Measurements from ENCODE around the gene PGR.

PGR gene

DNA sequence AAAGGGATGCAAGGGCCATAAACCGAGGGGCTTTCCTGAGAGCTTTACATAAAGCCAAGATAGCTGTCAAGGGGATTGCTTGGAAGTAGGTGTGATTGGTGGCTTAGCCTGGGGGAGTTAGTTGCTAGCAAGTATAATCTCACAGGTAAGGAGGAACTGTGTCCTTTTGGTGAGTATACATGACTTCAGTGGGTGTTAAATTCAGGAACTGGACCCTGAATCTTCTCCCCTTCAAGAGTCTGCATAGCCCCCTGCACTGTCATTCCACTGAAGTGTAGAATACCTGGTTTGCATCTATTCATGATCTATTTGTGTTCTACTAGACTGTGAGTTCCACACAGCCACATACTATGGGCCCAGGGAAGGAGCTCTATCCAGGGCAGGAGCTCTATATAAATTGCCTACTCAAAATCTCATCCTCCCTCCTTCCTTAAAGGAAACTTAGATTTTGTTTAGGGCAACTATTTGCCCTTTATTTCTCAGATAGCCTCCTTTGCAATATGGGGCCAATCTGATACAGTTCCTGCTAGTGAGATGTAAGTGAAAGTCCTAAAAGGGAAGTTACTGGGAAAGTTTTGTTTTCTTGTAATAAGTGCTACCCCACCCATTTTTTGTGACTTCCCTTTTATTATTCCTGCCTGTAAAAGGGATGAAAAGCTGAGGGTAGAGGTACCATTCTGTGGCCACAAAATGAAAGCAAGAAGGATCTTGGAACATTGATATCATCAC, 120.5 kb downstream of the PGR start:
- no peak for DNase-seq

DNA sequence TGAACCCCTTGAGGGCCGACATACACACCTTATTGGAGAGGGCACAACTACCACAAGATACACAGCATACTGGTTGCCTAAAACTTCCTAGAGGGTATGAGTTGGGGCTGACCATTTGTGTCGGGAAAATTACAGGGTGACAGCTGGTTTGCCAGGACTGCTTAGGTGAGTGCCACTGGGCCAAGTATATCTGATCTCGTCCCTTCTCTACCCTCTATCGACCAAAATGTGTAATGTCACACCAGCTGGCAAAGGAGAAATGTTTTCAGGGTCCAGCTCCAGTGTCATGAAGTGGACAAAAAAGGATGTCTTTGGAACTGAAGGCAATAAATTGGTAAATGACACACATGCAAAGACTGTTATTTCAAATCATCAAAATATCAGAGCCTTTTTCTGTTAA, 126.1 kb downstream of the PGR start:
- no peak for DNase-seq

DNA sequence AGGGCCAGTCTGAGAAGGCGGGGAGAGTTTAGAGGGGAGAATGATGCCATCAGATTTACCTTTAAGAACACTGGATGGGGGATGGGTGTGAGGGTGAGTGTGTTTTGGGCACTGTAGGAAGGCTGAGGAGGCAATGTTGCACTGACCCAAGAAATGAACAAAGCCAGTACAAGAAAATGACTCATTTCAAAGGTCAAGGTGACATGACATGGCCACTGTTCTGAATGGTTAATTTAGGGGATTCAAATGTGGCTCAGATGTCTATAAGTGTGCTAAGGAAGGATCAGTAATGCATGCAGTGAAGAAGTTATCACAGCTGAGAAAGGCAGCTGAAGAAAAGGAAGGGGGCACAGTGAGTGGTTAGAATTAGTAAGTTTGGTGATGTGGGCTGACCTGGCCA, 129.9 kb downstream of the PGR start:
- no peak for DNase-seq

DNA sequence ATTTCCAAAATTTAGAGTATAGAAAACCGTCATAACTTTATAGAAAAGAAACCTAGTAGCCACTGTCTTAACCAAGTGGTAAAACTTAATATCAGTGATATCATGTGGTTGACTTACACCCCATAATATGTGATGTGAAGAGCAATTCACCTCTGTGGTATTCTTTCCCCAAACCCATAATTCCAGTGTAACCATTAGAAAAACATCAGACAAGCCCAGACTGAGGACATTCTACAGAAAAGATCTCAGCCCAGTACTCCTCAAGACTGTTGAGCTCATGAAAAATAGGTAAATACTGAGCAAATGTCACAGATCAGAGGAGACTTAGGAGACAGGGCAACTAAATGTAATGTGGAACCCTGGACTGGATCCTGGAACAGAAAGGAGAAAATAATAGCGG, 134.6 kb downstream of the PGR start:
- no peak for DNase-seq

DNA sequence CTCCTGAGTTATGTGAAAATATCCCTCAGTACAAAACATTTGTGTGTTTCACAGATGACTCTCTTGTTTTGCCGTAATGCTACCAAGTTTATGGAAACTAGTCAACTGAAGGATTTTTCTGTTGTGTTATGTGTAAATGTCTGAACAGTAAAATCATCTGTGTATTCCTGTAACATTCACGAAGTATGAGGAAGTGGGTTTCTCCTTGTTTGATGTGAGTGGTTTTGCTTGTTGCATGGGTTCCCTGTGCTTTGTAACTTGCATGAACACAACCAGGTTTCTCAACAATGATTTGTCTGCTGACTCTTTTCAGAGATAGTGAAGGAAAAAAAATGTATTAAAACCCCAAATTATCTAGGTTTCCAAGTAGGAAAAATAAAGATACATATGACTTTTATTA, 138.1 kb downstream of the PGR start:
- DNase-seq: no peak

DNA sequence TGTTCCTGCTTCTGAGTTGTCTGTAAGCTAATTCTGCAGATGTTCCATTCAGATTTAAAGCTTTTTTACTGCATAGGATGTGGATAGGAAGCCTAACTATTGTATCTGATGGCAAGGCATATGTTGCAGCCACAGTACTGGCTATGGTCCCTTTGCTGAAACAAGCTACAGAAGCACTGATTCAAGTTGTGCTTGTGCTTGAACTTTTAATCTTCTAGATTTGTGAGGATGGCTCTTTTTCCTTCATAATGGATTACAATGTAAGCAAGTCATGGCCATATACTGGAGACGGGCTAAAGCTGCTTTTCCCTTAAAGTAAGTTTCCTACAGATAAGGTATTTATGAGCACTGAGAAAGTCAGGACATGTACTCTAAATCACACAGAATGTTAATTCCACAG, 138.7 kb downstream of the PGR start:
- DNase-seq: no peak

DNA sequence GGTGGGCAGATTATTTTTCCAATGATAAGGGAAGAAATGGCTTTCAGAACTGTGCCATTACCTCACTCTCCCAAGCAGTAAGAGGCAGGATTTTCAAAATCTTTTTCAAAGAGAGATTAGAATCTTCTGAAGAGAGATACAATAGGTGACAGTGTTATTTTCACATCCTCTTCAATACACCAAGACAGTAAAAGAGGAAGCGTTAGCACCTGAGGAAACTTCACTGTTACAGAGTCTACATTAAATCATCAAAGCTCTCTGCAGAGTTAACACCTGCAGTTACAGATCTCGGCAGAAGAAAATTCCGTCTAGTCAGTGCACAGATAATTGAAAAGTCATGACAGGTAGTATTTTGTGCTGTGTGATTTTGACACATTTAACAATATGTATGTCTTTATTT, 144.9 kb downstream of the PGR start:
- no peak for DNase-seq

DNA sequence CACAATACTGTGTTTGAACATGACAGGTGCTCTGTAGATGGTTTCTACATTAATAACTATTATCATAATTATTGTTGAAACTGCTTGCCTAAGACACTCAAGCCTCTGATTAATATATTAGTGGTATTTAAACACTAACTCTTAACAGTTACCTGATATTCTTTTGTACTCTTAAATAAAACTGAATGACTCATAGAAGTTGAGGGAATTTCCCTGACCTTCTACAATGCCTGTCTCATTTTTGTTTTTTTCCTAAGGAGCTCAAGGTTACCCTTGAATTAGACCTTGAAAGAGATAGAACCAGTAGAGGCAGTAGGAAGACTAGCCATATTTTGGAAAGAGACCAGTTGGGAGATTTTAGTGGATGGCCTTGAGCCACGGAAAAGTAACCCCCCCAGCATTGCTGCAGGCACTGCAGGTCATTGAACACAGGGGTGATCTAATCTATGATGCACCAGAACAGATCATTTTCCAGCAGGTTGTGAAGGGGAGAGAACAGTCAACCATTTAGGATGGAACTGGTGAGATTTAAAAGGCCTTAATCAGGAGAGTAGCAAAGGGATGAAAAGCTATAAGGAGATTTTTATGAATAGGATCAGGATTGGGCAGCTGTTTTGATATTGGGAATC, 148.3 kb downstream of the PGR start:
- no peak for DNase-seq

DNA sequence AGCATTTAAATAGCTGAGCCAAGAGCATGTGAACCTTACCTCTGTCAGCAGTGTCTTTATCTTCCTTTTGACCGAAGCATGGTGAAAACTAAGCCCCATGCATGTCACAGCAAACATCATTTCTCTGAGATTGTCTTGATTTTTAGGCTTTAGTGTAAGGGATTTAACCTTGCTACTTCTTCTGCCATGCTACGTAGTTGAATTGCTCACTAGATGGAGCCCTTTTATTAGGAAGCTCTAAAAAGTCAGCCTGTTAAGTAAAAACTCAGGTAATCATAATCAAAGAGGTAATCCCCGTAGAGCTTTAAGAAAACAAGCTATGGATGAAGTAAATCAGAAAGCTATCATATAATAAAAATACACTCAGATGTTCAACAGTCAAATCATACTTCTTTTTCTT, 149.5 kb downstream of the PGR start:
- DNase-seq: no peak

Data from T-helper 1 cell (primary cell).